Measurements from ENCODE around the gene VPS35. TPM values are rescaled to one million over a fixed set of nuclear protein-coding genes. Genes with fewer than 3 reads are reported as not detected.

Gene VPS35
- total and polyA plus RNA-seq, 2 of the 13 experiments (the other 11 are each of a cell fraction or from before 2014, with no cell fraction given) = 30.7 to 136 TPM

- TF ChIP-seq GTF2F1 (IDR thresholded peaks at IDR 0.05; ENCODE audit: low read length) (no peak), ZNF720 (CRISPR knock-in tag; IDR thresholded peaks at IDR 0.05) (no peak), ZNF503 (CRISPR knock-in tag; IDR thresholded peaks at IDR 0.05) (peak; percentile 62; the same call in 1 of the 2 replicates), ZNF513 (CRISPR knock-in tag; conservative IDR thresholded peaks at IDR 0.05) (no peak), JUND (CRISPR knock-in tag; IDR thresholded peaks at IDR 0.05) (no peak), RXRB (CRISPR knock-in tag; IDR thresholded peaks at IDR 0.05; ENCODE audit: borderline replicate concordance) (peak; percentile 38; the same call in 1 of the 2 replicates), UBTF (CRISPR knock-in tag; IDR thresholded peaks at IDR 0.05) (peak; percentile 59; the same call in 1 of the 2 replicates), ZNF563 (CRISPR knock-in tag; IDR thresholded peaks at IDR 0.05) (no peak), ZNF83 (CRISPR knock-in tag; IDR thresholded peaks at IDR 0.05; ENCODE audit: borderline replicate concordance) (0 out of 2 replicates have a peak, but pooled peaks have one; percentile 78), SSRP1 (CRISPR knock-in tag; IDR thresholded peaks at IDR 0.05) (no peak), TCF12 (IDR thresholded peaks at IDR 0.05) (no peak), TCF12 (CRISPR knock-in tag; IDR thresholded peaks at IDR 0.05) (no peak; the same call in 1 of the 2 replicates), ZNF160 (CRISPR knock-in tag; IDR thresholded peaks at IDR 0.05) (no peak), YY1 (IDR thresholded peaks at IDR 0.05; ENCODE audit: insufficient read depth, insufficient replicate concordance, low read depth, low read length) (peak; percentile 94), ZNF614 (CRISPR knock-in tag; IDR thresholded peaks at IDR 0.05; ENCODE audit: borderline replicate concordance) (peak; percentile 27; the same call in 1 of the 2 replicates), BORCS8-MEF2B (CRISPR knock-in tag; IDR thresholded peaks at IDR 0.05) (peak; percentile 95), SUZ12 (IDR thresholded peaks at IDR 0.05; ENCODE audit: low read depth, low read length) (no peak), ZNF496 (CRISPR knock-in tag; IDR thresholded peaks at IDR 0.05; ENCODE audit: insufficient replicate concordance) (no peak), ZFX (CRISPR knock-in tag; IDR thresholded peaks at IDR 0.05; ENCODE audit: low read depth) (peak; percentile 77), KAT8 (CRISPR knock-in tag; IDR thresholded peaks at IDR 0.05) (peak; percentile 84)
- TF ChIP-seq, protein P1, sequence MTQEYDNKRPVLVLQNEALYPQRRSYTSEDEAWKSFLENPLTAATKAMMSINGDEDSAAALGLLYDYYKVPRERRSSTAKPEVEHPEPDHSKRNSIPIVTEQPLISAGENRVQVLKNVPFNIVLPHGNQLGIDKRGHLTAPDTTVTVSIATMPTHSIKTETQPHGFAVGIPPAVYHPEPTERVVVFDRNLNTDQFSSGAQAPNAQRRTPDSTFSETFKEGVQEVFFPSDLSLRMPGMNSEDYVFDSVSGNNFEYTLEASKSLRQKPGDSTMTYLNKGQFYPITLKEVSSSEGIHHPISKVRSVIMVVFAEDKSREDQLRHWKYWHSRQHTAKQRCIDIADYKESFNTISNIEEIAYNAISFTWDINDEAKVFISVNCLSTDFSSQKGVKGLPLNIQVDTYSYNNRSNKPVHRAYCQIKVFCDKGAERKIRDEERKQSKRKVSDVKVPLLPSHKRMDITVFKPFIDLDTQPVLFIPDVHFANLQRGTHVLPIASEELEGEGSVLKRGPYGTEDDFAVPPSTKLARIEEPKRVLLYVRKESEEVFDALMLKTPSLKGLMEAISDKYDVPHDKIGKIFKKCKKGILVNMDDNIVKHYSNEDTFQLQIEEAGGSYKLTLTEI (CRISPR knock-in tag; conservative IDR thresholded peaks at IDR 0.05) = no peak
These were observed 67.7 kb downstream of the VPS35 start, which contains the start of gene SHCBP1 (continued) for GRCh38 chr16:46621006-46621933.
